ENCODE results near the gene PCDH1. TPM values are rescaled to one million over a fixed set of nuclear protein-coding genes. Genes with fewer than 3 reads are reported as not detected.
A peak's percentile ranks its signal among the peaks of the same experiment; 100 is the strongest.

Gene PCDH1
- total RNA-seq, 6 experiments from 2014 or later, result 20.8 to 44.1 (median 29.4) TPM

- H3K4me1 ChIP-seq, result peaks cover 0 to 18% (median 3%) of the 10 kb centered on the region in 4 donors
- intact Hi-C loops (cut with DNase I), result no loop called here
Measured at GRCh38 chr5:141867139-141867538, 11.1 kb downstream of the PCDH1 start.

GRCh38 chr5:141866096-141866495 is 12.1 kb downstream of the PCDH1 start:
- Histone ChIP-seq H3K27me3 (no peaks in the 10 kb centered on the region), H3K9me3 (no peaks in the 10 kb centered on the region), H3K36me3 (peaks cover 0 to 28% (median 13%) of the 10 kb centered on the region in 4 donors), H3K4me1 (peaks cover 0 to 17% (median 3%) of the 10 kb centered on the region in 4 donors), H3K27ac (no peak overlapping the region), H3K4me3 (no peak overlapping the region)
- WGBS (ENCODE audit: insufficient coverage, low coverage, low lambda C conversion rate, missing lambda C conversion rate), result 100% methylated on average over 3 of the region's 13 CpGs
- intact Hi-C loops (cut with DNase I), result no loop called here
- no peak for TF ChIP-seq CTCF (IDR thresholded peaks at IDR 0.05)
- no peak for TF ChIP-seq POLR2A (IDR thresholded peaks at IDR 0.05)
- peak in 3 of 4 donors; percentile 5 to 40 (median 20) for ATAC-seq
- no peak for DNase-seq

More at GRCh38 chr5:141867139-141867538, 11.1 kb downstream of the PCDH1 start:
- H3K36me3 ChIP-seq, result peaks cover 0 to 28% (median 13%) of the 10 kb centered on the region in 4 donors
- DNase-seq, result peak in 1 of 3 donors; percentile 71
- H3K27ac ChIP-seq, result no peak overlapping the region
- H3K27me3 ChIP-seq, result no peaks in the 10 kb centered on the region
- peak; percentile 54 to 89 (median 64) for ATAC-seq
- H3K4me3 ChIP-seq, result no peak overlapping the region
- no peak for TF ChIP-seq CTCF (IDR thresholded peaks at IDR 0.05)
- TF ChIP-seq POLR2A (IDR thresholded peaks at IDR 0.05), result no peak
- no peaks in the 10 kb centered on the region for H3K9me3 ChIP-seq
- 28% methylated on average over 5 of the region's 5 CpGs for WGBS (ENCODE audit: insufficient coverage, low coverage, low lambda C conversion rate, missing lambda C conversion rate)

GRCh38 chr5:141865406-141865805 is 12.8 kb downstream of the PCDH1 start:
- TF ChIP-seq POLR2A (IDR thresholded peaks at IDR 0.05), result no peak
- no peak for TF ChIP-seq CTCF (IDR thresholded peaks at IDR 0.05)

GRCh38 chr5:141864371-141865370 is 13.5 kb downstream of the PCDH1 start:
- no peak for DNase-seq
- H3K36me3 ChIP-seq, result peaks cover 0 to 28% (median 13%) of the 10 kb centered on the region in 4 donors

More at GRCh38 chr5:141865406-141865805, 12.8 kb downstream of the PCDH1 start:
- Histone ChIP-seq H3K36me3 (peaks cover 0 to 28% (median 13%) of the 10 kb centered on the region in 4 donors), H3K4me1 (peaks cover 0 to 10% (median 3%) of the 10 kb centered on the region in 4 donors), H3K27ac (no peak overlapping the region), H3K27me3 (no peaks in the 10 kb centered on the region), H3K4me3 (no peak overlapping the region), H3K9me3 (no peaks in the 10 kb centered on the region)
- WGBS (ENCODE audit: insufficient coverage, low coverage, low lambda C conversion rate, missing lambda C conversion rate), result 86% methylated on average over 2 of the region's 2 CpGs
- intact Hi-C loops (cut with DNase I), result no loop called here
- DNase-seq (no peak), ATAC-seq (no peak)

More at GRCh38 chr5:141864371-141865370, 13.5 kb downstream of the PCDH1 start:
- no peak overlapping the region for H3K4me3 ChIP-seq
- 77% methylated on average over 7 of the region's 24 CpGs for WGBS (ENCODE audit: insufficient coverage, low coverage, low lambda C conversion rate, missing lambda C conversion rate)
- no peak for ATAC-seq
- TF ChIP-seq CTCF (IDR thresholded peaks at IDR 0.05) (no peak), POLR2A (IDR thresholded peaks at IDR 0.05) (no peak)
- no peaks in the 10 kb centered on the region for H3K27me3 ChIP-seq
- H3K4me1 ChIP-seq, result peaks cover 0 to 8% (median 3%) of the 10 kb centered on the region in 4 donors
- no peaks in the 10 kb centered on the region for H3K9me3 ChIP-seq
- intact Hi-C loops (cut with DNase I), result no loop called here
- no peak overlapping the region for H3K27ac ChIP-seq

Measured in right lobe of liver (tissue), 6 donors.